B cell (primary cell): ENCODE measurements around the gene GOLGA1.

Experiments used
- EZH2 ChIP-seq: IDR thresholded peaks from 2 replicates; pipeline ENCODE4 v1.6.1; 2012; ENCODE audit warnings: borderline replicate concordance, low read depth, mild to moderate bottlenecking, moderate library complexity, low read length; ENCODE audit not compliant: insufficient read depth, poor library complexity, severe bottlenecking
- TF ChIP-seq, protein P1 (sequence below): fragments of 200-600 bp; IDR thresholded peaks from one replicate; pipeline ENCODE4 v1.8.0; 2022; ENCODE audit warnings: antibody characterized with exemption, mild to moderate bottlenecking

DNA sequence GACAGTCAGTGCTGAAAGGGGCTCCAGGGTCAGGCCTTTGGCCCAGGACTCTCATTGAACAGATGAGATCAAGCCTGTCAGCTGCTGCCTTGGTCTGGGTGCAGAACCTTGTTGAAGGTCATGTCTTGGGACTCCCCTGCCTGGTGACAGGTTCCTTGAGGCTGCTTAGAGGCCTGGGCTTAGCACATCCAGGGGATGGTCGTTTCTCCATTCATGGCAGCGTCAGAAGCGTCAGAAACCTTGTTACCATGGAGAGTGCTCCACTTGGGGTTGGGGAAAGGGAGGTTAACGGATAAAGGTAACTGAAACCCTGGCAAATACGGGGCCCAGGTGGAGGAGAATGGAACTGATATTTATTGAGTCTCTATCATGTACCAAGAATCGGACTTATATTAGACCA is 70.2 kb downstream of the GOLGA1 start:
- TF ChIP-seq, protein P1, sequence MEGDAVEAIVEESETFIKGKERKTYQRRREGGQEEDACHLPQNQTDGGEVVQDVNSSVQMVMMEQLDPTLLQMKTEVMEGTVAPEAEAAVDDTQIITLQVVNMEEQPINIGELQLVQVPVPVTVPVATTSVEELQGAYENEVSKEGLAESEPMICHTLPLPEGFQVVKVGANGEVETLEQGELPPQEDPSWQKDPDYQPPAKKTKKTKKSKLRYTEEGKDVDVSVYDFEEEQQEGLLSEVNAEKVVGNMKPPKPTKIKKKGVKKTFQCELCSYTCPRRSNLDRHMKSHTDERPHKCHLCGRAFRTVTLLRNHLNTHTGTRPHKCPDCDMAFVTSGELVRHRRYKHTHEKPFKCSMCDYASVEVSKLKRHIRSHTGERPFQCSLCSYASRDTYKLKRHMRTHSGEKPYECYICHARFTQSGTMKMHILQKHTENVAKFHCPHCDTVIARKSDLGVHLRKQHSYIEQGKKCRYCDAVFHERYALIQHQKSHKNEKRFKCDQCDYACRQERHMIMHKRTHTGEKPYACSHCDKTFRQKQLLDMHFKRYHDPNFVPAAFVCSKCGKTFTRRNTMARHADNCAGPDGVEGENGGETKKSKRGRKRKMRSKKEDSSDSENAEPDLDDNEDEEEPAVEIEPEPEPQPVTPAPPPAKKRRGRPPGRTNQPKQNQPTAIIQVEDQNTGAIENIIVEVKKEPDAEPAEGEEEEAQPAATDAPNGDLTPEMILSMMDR: no peak
- TF ChIP-seq EZH2: no peak
